GM23338 (cell line): ENCODE measurements around the gene DNAJB13. TPM values are rescaled to one million over a fixed set of nuclear protein-coding genes. Genes with fewer than 3 reads are reported as not detected.

Experiments used
- ATAC-seq: fragments of 200-7000 bp; cut with Tn5 transposase; 3 replicates; pipeline ENCODE4 v1.9.1; 2020
- DNase-seq: peaks from one replicate; pipeline ENCODE4 v3.0.0-alpha.2; 2015; ENCODE audit warnings: low spot score
- H2AFZ ChIP-seq: fragments of 200-600 bp; sonication (generic); 2 replicates; pipeline ENCODE4 v1.8.0; 2016; ENCODE audit warnings: antibody characterized with exemption, mild to moderate bottlenecking, moderate library complexity
- H3F3A ChIP-seq: fragments of 200-600 bp; sonication (generic); replicated peaks from 2 replicates; pipeline ENCODE4 v1.8.0; 2017; ENCODE audit warnings: antibody characterized with exemption, mixed run types, low read depth
- H3K27ac ChIP-seq: fragments of 200-600 bp; sonication (generic); 2 replicates; pipeline ENCODE4 v1.6.1; 2016; ENCODE audit warnings: low read depth
- H3K27me3 ChIP-seq: fragments of 200-600 bp; sonication (generic); 2 replicates; pipeline ENCODE4 v1.8.0; 2016; ENCODE audit warnings: mild to moderate bottlenecking, mixed run types, moderate library complexity; ENCODE audit not compliant: insufficient read depth
- H3K36me3 ChIP-seq: fragments of 200-600 bp; sonication (generic); 2 replicates; pipeline ENCODE4 v1.8.0; 2016; ENCODE audit warnings: mild to moderate bottlenecking; ENCODE audit not compliant: insufficient read depth
- H3K4me1 ChIP-seq: fragments of 200-600 bp; sonication (generic); 2 replicates; pipeline ENCODE4 v1.8.0; 2016; ENCODE audit warnings: mild to moderate bottlenecking, moderate library complexity; ENCODE audit not compliant: insufficient read depth
- H3K4me2 ChIP-seq: fragments of 200-600 bp; sonication (generic); 2 replicates; pipeline ENCODE4 v1.7.1; 2017; ENCODE audit warnings: mixed run types
- H3K4me3 ChIP-seq: fragments of 200-600 bp; sonication (generic); 2 replicates; pipeline ENCODE4 v1.6.1; 2016; ENCODE audit warnings: mixed run types
- H3K79me2 ChIP-seq: fragments of 200-600 bp; sonication (generic); replicated peaks from 2 replicates; pipeline ENCODE4 v1.8.0; 2017; ENCODE audit warnings: mild to moderate bottlenecking; ENCODE audit not compliant: insufficient read depth
- H3K9me2 ChIP-seq: fragments of 200-600 bp; sonication (generic); 2 replicates; pipeline ENCODE4 v1.8.0; 2017; ENCODE audit not compliant: insufficient read depth
- H4K20me1 ChIP-seq: fragments of 200-600 bp; sonication (generic); replicated peaks from 2 replicates; pipeline ENCODE4 v1.8.0; 2017; ENCODE audit warnings: mild to moderate bottlenecking; ENCODE audit not compliant: insufficient read depth
- H3K27ac Mint-ChIP-seq: 2 replicates; pipeline ENCODE4 v1.8.0; 2020; ENCODE audit warnings: inconsistent platforms, mild to moderate bottlenecking, moderate library complexity, mixed read lengths
- H3K27me3 Mint-ChIP-seq: 3 replicates; pipeline ENCODE4 v1.8.0; 2022; ENCODE audit warnings: low read depth, mild to moderate bottlenecking, moderate library complexity, mixed read lengths, inconsistent platforms; ENCODE audit not compliant: insufficient read depth, poor library complexity
- H3K36me3 Mint-ChIP-seq: 3 replicates; pipeline ENCODE4 v1.8.0; 2021; ENCODE audit warnings: low read depth, mild to moderate bottlenecking, inconsistent platforms, moderate library complexity, mixed read lengths
- H3K4me1 Mint-ChIP-seq: 3 replicates; pipeline ENCODE4 v1.8.0; 2020; ENCODE audit warnings: mild to moderate bottlenecking, inconsistent platforms, mixed read lengths
- H3K4me3 Mint-ChIP-seq: 3 replicates; pipeline ENCODE4 v1.8.0; 2021; ENCODE audit warnings: moderate library complexity, mild to moderate bottlenecking, inconsistent platforms, mixed read lengths
- H3K9me3 Mint-ChIP-seq: 3 replicates; pipeline ENCODE4 v1.8.0; 2020; ENCODE audit warnings: moderate library complexity, mild to moderate bottlenecking, inconsistent platforms, mixed read lengths
- CREB1 ChIP-seq: fragments of 250-450 bp; sonication (Bioruptor Pico); IDR thresholded peaks from 2 replicates; pipeline ENCODE4 v1.5.0; 2020; ENCODE audit warnings: low read depth, mild to moderate bottlenecking, moderate library complexity
- EZH2 ChIP-seq: fragments of 200-600 bp; sonication (generic); IDR thresholded peaks from one replicate; pipeline ENCODE4 v1.8.0; 2017; ENCODE audit warnings: antibody characterized with exemption, mild to moderate bottlenecking, low read depth; ENCODE audit not compliant: unreplicated experiment
- EZH2phosphoT487 ChIP-seq: fragments of 200-600 bp; sonication (generic); IDR thresholded peaks from one replicate; pipeline ENCODE4 v1.8.1; 2018; ENCODE audit warnings: antibody characterized with exemption; ENCODE audit not compliant: unreplicated experiment
- JUNB ChIP-seq: IDR thresholded peaks from one replicate; pipeline ENCODE4 v1.6.1; 2016; ENCODE audit warnings: antibody characterized with exemption; ENCODE audit not compliant: unreplicated experiment
- NANOG ChIP-seq: IDR thresholded peaks from 2 replicates; pipeline ENCODE4 v1.6.1; 2016; ENCODE audit warnings: antibody characterized with exemption, borderline replicate concordance
- POLR2AphosphoS5 ChIP-seq: IDR thresholded peaks from 2 replicates; pipeline ENCODE4 v1.6.1; 2016; ENCODE audit warnings: antibody characterized with exemption, low read depth
- STAT1 ChIP-seq: IDR thresholded peaks from one replicate; pipeline ENCODE4 v1.6.1; 2016; ENCODE audit warnings: antibody characterized with exemption; ENCODE audit not compliant: unreplicated experiment
- ZNF114 ChIP-seq: fragments of 250-450 bp; sonication (Bioruptor Pico); IDR thresholded peaks from 2 replicates; pipeline ENCODE4 v1.5.0; 2020; ENCODE audit warnings: mild to moderate bottlenecking, moderate library complexity
- ZNF331 ChIP-seq: fragments of 250-450 bp; sonication (Bioruptor Pico); IDR thresholded peaks from 2 replicates; pipeline ENCODE4 v1.5.0; 2020; ENCODE audit warnings: low read depth, mild to moderate bottlenecking, moderate library complexity
- polyA plus RNA-seq: library from polyadenylated mRNA; unstranded; fragments of >200 nt; fragmentation: Nextera tagmentation; extraction: Ambion mirVana; gene quantifications from 2 replicates; pipeline ENCODE4 v1.2.1, GENCODE V29; 2016
- total RNA-seq: library from RNA; depleted of rRNA; stranded (reverse); fragments of >200 nt; shearing (Covaris generic); gene quantifications from 2 replicates; pipeline ENCODE4 v1.2.3, GENCODE V29; 2014
- TF ChIP-seq, protein P1 (sequence below), 2 experiments: fragments of 200-600 bp in 1 of 2; sonication (generic) in 1 of 2; conservative IDR thresholded peaks; 2 replicates each; pipeline versions ENCODE4 v1.5.1 to v1.6.1; 2016 to 2017; ENCODE audit warnings: antibody characterized with exemption in 2 of 2, low read depth in 2 of 2, mild to moderate bottlenecking in 2 of 2, moderate library complexity in 1 of 2
- TF ChIP-seq, protein P2 (sequence below): IDR thresholded peaks from 2 replicates; pipeline ENCODE4 v1.6.1; 2016; ENCODE audit warnings: antibody characterized with exemption
- TF ChIP-seq, protein P3 (sequence below): fragments of 250-450 bp; sonication (Bioruptor Pico); IDR thresholded peaks from 2 replicates; pipeline ENCODE4 v1.5.0; 2020; ENCODE audit warnings: mild to moderate bottlenecking, moderate library complexity
- TF ChIP-seq, protein P4 (sequence below): IDR thresholded peaks from one replicate; pipeline ENCODE4 v1.6.1; 2018; ENCODE audit warnings: antibody characterized with exemption; ENCODE audit not compliant: unreplicated experiment

Gene DNAJB13
- total and polyA plus RNA-seq, 2 experiments from 2014 or later = 0.14 to 0.32 TPM

DNA sequence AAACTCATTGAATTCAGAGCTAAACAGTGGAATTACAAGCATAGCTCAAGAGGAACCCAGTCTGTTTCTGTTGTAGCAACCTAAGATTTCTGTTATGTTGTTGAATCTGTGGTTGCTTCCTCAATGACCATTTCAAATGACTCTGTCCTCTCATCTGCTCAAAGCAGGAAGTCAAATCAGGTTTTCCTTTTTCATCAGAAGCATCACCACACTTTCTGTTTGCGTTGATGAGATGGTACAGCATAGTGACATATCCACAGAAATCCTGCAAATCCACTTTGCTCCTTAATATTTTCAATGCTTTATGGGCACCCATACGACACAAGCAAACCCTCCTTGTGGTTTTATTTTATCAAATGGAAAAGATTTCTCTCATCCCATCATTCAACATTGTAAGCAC lies 44.4 kb downstream of the DNAJB13 start:
- Mint-ChIP-seq H3K27me3 (peaks cover 2% of the 10 kb centered on the region), H3K9me3 (no peaks in the 10 kb centered on the region), H3K27ac (no peak overlapping the region), H3K36me3 (no peaks in the 10 kb centered on the region), H3K4me1 (peaks cover 6% of the 10 kb centered on the region; the same call in 2 of the 3 replicates), H3K4me3 (no peak overlapping the region)
- H3F3A ChIP-seq = no peaks in the 10 kb centered on the region
- no peaks in the 10 kb centered on the region for H3K27me3 ChIP-seq
- DNase-seq = no peak
- no peak overlapping the region for H2AFZ ChIP-seq
- no peaks in the 10 kb centered on the region for H3K9me2 ChIP-seq
- H3K4me1 ChIP-seq = peaks cover 13% of the 10 kb centered on the region; the same call in 1 of the 2 replicates
- TF ChIP-seq, protein P1, sequence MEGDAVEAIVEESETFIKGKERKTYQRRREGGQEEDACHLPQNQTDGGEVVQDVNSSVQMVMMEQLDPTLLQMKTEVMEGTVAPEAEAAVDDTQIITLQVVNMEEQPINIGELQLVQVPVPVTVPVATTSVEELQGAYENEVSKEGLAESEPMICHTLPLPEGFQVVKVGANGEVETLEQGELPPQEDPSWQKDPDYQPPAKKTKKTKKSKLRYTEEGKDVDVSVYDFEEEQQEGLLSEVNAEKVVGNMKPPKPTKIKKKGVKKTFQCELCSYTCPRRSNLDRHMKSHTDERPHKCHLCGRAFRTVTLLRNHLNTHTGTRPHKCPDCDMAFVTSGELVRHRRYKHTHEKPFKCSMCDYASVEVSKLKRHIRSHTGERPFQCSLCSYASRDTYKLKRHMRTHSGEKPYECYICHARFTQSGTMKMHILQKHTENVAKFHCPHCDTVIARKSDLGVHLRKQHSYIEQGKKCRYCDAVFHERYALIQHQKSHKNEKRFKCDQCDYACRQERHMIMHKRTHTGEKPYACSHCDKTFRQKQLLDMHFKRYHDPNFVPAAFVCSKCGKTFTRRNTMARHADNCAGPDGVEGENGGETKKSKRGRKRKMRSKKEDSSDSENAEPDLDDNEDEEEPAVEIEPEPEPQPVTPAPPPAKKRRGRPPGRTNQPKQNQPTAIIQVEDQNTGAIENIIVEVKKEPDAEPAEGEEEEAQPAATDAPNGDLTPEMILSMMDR (conservative IDR thresholded peaks at IDR 0.05; ENCODE audit: low read depth in 2 of 2) = no peak
- TF ChIP-seq CREB1 (CRISPR knock-in tag) (no peak), ZNF114 (no peak), EZH2 (no peak), EZH2phosphoT487 (no peak), NANOG (no peak), POLR2AphosphoS5 (no peak), ZNF331 (CRISPR knock-in tag) (no peak), JUNB (no peak), STAT1 (no peak)
- TF ChIP-seq, protein P2, sequence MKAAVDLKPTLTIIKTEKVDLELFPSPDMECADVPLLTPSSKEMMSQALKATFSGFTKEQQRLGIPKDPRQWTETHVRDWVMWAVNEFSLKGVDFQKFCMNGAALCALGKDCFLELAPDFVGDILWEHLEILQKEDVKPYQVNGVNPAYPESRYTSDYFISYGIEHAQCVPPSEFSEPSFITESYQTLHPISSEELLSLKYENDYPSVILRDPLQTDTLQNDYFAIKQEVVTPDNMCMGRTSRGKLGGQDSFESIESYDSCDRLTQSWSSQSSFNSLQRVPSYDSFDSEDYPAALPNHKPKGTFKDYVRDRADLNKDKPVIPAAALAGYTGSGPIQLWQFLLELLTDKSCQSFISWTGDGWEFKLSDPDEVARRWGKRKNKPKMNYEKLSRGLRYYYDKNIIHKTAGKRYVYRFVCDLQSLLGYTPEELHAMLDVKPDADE = no peak
- TF ChIP-seq, protein P3, sequence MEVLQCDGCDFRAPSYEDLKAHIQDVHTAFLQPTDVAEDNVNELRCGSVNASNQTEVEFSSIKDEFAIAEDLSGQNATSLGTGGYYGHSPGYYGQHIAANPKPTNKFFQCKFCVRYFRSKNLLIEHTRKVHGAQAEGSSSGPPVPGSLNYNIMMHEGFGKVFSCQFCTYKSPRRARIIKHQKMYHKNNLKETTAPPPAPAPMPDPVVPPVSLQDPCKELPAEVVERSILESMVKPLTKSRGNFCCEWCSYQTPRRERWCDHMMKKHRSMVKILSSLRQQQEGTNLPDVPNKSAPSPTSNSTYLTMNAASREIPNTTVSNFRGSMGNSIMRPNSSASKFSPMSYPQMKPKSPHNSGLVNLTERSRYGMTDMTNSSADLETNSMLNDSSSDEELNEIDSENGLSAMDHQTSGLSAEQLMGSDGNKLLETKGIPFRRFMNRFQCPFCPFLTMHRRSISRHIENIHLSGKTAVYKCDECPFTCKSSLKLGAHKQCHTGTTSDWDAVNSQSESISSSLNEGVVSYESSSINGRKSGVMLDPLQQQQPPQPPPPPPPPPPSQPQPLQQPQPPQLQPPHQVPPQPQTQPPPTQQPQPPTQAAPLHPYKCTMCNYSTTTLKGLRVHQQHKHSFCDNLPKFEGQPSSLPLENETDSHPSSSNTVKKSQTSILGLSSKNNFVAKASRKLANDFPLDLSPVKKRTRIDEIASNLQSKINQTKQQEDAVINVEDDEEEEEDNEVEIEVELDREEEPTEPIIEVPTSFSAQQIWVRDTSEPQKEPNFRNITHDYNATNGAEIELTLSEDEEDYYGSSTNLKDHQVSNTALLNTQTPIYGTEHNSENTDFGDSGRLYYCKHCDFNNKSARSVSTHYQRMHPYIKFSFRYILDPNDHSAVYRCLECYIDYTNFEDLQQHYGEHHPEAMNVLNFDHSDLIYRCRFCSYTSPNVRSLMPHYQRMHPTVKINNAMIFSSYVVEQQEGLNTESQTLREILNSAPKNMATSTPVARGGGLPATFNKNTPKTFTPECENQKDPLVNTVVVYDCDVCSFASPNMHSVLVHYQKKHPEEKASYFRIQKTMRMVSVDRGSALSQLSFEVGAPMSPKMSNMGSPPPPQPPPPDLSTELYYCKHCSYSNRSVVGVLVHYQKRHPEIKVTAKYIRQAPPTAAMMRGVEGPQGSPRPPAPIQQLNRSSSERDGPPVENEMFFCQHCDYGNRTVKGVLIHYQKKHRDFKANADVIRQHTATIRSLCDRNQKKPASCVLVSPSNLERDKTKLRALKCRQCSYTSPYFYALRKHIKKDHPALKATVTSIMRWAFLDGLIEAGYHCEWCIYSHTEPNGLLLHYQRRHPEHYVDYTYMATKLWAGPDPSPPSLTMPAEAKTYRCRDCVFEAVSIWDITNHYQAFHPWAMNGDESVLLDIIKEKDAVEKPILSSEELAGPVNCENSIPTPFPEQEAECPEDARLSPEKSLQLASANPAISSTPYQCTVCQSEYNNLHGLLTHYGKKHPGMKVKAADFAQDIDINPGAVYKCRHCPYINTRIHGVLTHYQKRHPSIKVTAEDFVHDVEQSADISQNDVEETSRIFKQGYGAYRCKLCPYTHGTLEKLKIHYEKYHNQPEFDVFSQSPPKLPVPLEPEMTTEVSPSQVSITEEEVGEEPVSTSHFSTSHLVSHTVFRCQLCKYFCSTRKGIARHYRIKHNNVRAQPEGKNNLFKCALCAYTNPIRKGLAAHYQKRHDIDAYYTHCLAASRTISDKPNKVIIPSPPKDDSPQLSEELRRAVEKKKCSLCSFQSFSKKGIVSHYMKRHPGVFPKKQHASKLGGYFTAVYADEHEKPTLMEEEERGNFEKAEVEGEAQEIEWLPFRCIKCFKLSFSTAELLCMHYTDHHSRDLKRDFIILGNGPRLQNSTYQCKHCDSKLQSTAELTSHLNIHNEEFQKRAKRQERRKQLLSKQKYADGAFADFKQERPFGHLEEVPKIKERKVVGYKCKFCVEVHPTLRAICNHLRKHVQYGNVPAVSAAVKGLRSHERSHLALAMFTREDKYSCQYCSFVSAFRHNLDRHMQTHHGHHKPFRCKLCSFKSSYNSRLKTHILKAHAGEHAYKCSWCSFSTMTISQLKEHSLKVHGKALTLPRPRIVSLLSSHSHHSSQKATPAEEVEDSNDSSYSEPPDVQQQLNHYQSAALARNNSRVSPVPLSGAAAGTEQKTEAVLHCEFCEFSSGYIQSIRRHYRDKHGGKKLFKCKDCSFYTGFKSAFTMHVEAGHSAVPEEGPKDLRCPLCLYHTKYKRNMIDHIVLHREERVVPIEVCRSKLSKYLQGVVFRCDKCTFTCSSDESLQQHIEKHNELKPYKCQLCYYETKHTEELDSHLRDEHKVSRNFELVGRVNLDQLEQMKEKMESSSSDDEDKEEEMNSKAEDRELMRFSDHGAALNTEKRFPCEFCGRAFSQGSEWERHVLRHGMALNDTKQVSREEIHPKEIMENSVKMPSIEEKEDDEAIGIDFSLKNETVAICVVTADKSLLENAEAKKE (CRISPR knock-in tag) = no peak
- TF ChIP-seq, protein P4, sequence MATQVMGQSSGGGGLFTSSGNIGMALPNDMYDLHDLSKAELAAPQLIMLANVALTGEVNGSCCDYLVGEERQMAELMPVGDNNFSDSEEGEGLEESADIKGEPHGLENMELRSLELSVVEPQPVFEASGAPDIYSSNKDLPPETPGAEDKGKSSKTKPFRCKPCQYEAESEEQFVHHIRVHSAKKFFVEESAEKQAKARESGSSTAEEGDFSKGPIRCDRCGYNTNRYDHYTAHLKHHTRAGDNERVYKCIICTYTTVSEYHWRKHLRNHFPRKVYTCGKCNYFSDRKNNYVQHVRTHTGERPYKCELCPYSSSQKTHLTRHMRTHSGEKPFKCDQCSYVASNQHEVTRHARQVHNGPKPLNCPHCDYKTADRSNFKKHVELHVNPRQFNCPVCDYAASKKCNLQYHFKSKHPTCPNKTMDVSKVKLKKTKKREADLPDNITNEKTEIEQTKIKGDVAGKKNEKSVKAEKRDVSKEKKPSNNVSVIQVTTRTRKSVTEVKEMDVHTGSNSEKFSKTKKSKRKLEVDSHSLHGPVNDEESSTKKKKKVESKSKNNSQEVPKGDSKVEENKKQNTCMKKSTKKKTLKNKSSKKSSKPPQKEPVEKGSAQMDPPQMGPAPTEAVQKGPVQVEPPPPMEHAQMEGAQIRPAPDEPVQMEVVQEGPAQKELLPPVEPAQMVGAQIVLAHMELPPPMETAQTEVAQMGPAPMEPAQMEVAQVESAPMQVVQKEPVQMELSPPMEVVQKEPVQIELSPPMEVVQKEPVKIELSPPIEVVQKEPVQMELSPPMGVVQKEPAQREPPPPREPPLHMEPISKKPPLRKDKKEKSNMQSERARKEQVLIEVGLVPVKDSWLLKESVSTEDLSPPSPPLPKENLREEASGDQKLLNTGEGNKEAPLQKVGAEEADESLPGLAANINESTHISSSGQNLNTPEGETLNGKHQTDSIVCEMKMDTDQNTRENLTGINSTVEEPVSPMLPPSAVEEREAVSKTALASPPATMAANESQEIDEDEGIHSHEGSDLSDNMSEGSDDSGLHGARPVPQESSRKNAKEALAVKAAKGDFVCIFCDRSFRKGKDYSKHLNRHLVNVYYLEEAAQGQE = no peak
- no peaks in the 10 kb centered on the region for H3K36me3 ChIP-seq
- no peaks in the 10 kb centered on the region for H3K79me2 ChIP-seq
- no peak overlapping the region for H3K27ac ChIP-seq
- no peaks in the 10 kb centered on the region for H4K20me1 ChIP-seq
- H3K4me2 ChIP-seq = no peak overlapping the region
- no peak for ATAC-seq
- no peak overlapping the region for H3K4me3 ChIP-seq
